Stimulated activated CD4-positive, alpha-beta T cell treated with anti-CD3 and anti-CD28 coated beads, Interleukin-12 subunit alpha, Interleukin-12 subunit beta, amount 100 ng/mL, for 24 hours (primary cell): ENCODE results near the gene LASP1.
"Not testable (repeated sequence)": the region's sequence is repeated elsewhere in the genome, so short reads cannot be mapped to it uniquely, and the experiment has no call there.

Source experiments
- DNase-seq, 2 experiments: peaks; one replicate each; pipeline ENCODE4 v3.0.0-alpha.2; 2020; ENCODE audit warnings: low read depth in 2 of 2

LASP1 gene

DNA sequence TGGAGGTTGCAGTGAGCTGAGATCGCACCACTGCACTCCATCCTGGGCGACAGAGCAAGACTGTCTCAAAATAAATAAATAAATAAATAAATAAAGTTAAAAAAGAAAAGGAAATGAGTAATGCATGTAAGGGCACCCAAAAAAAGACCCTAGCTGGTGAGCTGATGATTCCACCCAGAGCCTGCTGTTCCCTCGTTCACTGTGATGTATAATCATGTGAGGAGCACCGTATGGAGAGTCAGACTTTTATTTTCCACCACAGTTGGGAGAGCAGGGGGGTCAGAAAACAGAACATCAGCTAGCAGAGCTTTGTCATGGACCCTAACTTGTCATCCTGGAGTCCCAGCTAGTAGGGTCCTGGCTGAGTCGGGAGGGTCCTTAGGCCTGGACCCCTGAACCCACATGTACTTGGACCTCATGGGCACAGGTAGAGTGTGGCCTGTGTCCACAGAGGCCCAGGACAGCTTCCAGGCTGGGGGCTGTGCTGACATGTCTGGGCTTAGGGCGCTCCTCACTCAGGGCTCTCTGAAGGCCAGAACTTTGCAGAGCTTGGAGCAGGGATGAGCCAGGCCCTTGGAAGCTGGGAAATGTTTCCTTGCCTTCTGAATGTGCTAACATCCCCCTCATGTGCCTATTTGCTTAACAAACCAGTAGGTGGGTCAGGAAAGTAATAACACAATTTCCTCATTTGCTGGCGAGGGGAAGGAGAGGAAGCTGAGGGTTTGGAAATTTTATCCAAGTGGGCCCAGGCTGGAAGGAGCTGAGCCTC, 36.8 kb downstream of the LASP1 start:
- DNase-seq, result no peak

DNA sequence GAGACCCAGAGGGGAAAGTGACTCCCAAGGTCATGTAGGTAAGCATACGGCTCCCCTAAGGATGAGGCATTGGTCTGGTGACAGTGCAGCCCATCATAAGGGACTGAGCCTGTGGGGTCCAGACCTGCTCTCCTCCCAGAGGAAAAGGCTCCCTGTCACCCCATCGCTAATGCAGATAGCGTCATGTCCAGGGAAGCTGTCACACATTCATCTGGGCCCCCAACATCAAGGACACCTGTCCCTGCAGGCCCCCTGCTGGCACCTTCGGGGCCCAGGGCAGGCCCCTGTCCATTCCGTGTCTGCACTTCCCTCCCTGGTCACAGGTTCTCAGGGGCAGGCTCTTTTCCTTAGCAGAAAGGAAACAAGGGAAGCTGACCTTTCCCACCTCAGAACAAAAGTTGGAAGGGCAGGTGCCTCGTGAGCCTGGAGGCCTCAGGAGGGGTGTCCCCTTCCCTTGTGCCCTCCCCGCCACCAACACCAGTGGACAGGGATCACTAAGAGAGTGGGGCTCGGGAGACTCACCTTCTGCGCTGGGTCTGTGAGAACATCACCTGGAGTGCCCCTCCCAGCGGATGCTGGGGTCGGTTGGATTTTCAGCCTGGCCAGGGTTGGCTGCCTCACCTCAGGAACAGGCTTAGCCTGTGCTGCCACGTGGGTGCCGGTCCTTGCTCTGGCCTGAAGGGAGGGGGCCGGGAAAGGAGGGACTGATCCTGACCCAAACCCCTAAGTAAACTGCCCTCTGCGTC, 38.2 kb downstream of the LASP1 start:
- no peak for DNase-seq

DNA sequence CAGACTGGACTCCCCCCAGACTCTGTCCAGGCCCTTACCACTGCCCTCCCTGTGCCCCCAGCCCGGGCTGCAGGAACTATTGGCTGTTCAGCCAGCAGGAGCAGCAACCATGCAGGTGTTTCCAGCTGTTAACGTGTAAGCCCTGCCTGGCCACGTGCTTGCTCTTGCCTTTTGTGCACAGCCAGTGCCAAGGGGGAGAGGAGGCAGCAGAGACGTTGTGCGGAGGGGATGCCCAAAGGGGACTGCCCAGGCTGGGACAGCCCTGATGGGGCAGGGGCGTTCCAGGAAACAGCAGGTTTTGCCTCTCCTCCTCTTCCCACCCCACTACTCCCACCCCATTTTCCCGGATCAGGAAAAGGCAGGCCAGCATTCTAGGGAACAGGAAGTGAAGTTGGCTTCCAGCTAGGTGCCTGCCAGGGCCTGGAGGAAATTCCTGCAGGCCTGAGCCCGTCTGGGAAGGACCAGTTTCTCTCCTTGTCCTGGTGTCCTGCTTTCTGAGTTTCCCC, 38.9 kb downstream of the LASP1 start:
- no peak for DNase-seq

DNA sequence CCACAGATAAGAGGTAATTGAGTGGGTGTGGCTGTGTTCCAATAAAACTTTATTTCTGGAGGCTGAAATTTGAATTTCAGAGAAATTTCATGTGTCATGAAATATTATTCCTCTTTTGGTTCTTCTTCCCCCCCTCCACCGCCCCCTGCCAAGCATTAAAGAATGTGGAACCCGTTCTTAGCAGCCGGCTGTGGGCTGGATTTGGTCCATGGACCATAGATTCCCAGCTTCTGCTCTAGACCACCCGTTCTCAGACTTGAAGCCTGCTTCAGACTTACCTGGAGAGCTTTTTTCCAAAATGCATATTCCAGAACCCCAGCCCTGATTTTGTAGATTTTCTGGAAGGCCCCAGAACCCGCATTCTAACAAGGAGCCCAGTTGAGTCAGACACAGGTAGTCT, 40.5 kb downstream of the LASP1 start:
- DNase-seq, result no peak

GRCh38 chr17:38911081-38911730, 41.3 kb downstream of the LASP1 start:
- DNase-seq, result no peak

DNA sequence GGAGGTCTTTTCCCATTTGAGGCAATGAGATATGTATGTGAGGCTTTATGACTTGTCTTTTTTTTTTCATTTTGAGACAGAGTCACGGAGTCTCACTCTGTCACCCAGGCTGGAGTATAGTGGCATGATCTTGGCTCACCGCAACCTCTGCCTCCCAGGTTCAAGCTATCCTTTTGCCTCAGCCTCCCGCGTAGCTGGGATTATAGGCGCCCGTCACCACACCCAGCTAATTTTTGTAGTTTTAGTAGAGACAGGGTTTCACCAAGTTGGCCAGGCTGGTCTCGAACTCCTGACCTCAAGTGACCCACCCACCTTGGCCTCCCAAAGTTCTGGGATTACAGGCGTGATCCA, 41.8 kb downstream of the LASP1 start:
- not testable (repeated sequence) for DNase-seq

DNA sequence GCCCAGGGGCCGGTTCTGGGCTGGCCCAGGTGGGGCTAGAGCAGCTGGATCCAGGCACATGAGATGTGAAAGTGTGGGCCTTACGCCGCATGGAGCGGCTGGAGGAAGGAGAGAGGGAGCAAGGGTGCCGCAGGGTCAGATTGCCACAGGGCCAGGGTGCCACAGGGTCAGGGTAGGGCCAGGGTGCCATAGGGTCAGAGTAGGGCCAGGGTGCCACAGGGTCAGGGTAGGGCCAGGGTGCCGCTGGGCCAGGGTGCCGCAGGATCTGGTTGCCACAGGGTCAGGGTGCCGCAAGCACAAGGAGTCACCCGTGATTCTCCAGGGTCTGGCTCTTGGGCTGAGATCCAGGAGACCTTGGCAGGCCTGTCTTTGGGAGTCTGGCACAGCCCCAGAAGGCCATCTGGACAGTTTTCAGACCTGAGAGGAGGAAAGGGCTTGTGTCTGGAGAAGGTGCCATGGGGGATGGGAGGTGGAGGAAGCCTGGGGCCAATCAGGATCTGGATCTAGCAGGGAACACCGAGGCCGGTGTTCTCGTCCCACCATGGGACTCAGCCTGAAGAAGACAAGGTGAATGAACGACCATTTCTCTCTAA, 42.5 kb downstream of the LASP1 start:
- no peak for DNase-seq

GRCh38 chr17:38914741-38915638, 45.1 kb downstream of the LASP1 start:
- no peak for DNase-seq

- DNase-seq, result no peak
Observed at GRCh38 chr17:38915639-38915995, 45.8 kb downstream of the LASP1 start.

- no peak for DNase-seq
Observed at GRCh38 chr17:38916771-38917170, 46.9 kb downstream of the LASP1 start.

- DNase-seq, result no peak
Observed at GRCh38 chr17:38917259-38917658, 47.4 kb downstream of the LASP1 start.

DNA sequence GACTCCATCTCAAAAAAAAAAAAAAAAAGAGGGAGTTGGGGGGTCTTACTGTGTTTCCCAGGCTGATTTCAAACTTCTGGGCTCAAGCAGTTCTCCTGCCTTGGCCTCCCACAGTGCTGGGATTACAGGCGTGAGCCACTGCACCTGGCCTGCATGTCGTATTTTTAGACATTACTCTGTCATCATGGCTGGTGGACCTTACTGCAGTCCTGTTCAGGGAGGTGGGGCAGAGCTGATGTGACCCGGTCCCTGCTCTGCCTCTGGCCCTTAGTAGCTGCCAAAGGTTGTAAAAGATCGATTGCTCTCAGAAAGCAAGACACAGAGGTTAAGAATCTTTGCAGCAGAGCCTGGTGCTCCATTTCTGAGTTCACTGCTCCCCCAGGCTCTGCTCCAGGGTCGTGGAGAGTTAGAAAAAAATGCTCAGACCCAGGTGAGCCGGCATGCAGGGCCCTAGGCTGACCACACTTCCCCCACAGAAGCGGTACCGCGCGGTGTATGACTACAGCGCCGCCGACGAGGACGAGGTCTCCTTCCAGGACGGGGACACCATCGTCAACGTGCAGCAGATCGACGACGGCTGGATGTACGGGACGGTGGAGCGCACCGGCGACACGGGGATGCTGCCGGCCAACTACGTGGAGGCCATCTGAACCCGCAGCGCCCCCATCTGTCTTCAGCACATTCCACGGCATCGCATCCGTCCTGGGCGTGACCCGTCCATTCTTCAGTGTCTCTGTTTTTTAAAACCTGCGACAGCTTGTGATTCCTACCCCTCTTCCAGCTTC, 48.5 kb downstream of the LASP1 start:
- no peak for DNase-seq

DNA sequence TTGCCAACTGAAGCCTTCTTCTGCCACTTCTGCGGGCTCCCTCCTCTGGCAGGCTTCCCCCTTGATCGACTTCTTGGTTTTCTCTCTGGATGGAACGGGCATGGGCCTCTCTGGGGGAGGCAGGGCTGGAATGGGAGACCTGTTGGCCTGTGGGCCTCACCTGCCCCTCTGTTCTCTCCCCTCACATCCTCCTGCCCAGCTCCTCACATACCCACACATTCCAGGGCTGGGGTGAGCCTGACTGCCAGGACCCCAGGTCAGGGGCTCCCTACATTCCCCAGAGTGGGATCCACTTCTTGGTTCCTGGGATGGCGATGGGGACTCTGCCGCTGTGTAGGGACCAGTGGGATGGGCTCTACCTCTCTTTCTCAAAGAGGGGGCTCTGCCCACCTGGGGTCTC, 49.1 kb downstream of the LASP1 start:
- no peak for DNase-seq

DNA sequence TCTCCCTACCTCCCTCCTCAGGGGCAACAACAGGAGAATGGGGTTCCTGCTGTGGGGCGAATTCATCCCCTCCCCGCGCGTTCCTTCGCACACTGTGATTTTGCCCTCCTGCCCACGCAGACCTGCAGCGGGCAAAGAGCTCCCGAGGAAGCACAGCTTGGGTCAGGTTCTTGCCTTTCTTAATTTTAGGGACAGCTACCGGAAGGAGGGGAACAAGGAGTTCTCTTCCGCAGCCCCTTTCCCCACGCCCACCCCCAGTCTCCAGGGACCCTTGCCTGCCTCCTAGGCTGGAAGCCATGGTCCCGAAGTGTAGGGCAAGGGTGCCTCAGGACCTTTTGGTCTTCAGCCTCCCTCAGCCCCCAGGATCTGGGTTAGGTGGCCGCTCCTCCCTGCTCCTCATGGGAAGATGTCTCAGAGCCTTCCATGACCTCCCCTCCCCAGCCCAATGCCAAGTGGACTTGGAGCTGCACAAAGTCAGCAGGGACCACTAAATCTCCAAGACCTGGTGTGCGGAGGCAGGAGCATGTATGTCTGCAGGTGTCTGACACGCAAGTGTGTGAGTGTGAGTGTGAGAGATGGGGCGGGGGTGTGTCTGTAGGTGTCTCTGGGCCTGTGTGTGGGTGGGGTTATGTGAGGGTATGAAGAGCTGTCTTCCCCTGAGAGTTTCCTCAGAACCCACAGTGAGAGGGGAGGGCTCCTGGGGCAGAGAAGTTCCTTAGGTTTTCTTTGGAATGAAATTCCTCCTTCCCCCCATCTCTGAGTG, 49.6 kb downstream of the LASP1 start:
- no peak for DNase-seq

GRCh38 chr17:38920374-38921291, 50.8 kb downstream of the LASP1 start:
- no peak for DNase-seq

- DNase-seq, result no peak
Observed at GRCh38 chr17:38921756-38922411, 52.0 kb downstream of the LASP1 start.

DNA sequence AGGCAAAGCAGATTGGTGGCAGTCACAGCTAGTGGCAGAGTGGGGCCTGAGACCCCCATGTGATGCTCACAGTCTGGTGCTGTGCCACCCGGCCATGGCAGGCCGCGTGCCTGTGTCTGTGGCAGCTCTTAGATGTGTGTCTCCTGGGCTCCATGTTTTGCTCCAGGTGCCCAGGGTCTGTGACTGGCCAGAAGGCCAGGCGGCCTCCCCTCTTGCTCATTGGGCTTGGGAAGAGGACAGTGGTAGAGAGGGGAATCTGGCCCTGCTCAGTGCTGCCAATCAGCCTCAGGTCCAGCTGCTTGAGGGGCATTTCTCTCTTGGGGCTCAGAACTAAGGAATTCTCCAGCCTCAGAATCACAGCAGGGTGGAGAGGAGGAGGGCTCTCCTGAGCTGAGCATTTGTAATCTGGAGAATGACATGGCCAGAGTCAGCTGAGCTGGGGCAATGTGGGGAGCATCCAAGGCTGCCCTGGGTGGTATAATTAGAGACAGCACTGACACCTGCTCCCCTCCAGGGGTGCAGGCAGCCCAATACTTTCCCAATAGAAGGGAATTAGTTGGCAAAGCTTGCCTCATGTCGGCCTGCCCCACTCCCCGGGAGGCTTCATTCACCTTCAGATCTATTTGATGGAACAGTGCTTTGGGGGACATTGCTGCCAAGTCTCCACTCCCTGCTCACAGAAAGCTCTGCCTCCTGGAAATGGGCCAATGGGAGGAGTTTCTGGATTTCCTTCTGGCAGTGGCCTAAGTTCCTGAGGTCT, 52.9 kb downstream of the LASP1 start:
- DNase-seq, result no peak
